Measurements from ENCODE around the gene NHLRC1. TPM values are rescaled to one million over a fixed set of nuclear protein-coding genes. Genes with fewer than 3 reads are reported as not detected.

NHLRC1 gene
- polyA plus RNA-seq, 6 donors from 2014 or later: 0.60 to 4.7 (median 1.7) TPM

Other genes starting within 250 kb of the NHLRC1 start
- 1 to 10 TPM in 2 of 6 donors, under 1 TPM in 3, not detected in 1; 0.21 to 4.3 (median 0.91) TPM for gene KIF13A, start 135.0 kb downstream of the NHLRC1 start, polyA plus RNA-seq (ENCODE audit: low read depth in 6 of 6)
- gene TPMT, start 32.4 kb upstream of the NHLRC1 start, polyA plus RNA-seq (ENCODE audit: low read depth in 6 of 6): 1 to 10 TPM; 4.8 to 6.9 (median 5.9) TPM
- 10 to 100 TPM in 1 of 6 donors, 1 to 10 TPM in 5; 2.5 to 11.3 (median 6.3) TPM for gene KDM1B, start 32.7 kb upstream of the NHLRC1 start, polyA plus RNA-seq (ENCODE audit: low read depth in 6 of 6)
- 10 to 100 TPM; 32.5 to 61.2 (median 52.2) TPM for gene DEK, start 141.9 kb upstream of the NHLRC1 start, polyA plus RNA-seq (ENCODE audit: low read depth in 6 of 6)